Fibroblast of skin of left biceps (primary cell): ENCODE measurements around the gene ZEB2.

Experiments
- DNase-seq, 2 experiments: peaks; one replicate each; pipeline ENCODE4 v3.0.0-alpha.2; 2013; ENCODE audit warnings: low read depth in 2 of 2

The ZEB2 gene

GRCh38 chr2:144528108-144528507 lies 8.2 kb upstream of the ZEB2 start:
- no peak for DNase-seq

DNA sequence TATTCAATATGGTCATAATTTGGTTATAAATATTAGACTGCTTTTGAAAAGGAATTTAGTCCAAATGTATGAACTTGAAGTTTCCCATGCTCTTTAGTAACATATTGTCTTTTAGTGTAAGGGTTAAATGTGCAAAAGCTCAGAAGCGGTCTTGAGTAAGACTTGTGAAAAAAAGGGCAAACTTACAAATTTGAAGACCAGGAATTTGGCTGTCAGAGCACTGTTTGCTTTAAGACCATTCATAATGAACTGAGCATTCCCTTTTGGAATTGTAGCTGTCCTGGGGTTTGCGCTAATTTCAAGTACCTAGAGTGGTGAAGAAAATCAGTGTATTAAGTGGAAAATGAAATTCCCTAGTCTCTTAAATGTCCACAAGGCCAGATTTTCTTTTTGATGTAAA lies 6.9 kb upstream of the ZEB2 start:
- DNase-seq: no peak

GRCh38 chr2:144524118-144525009 lies 4.4 kb upstream of the ZEB2 start:
- no peak for DNase-seq

GRCh38 chr2:144523596-144524117 lies 3.7 kb upstream of the ZEB2 start:
- no peak for DNase-seq

GRCh38 chr2:144522897-144523595 lies 3.1 kb upstream of the ZEB2 start:
- no peak for DNase-seq

- DNase-seq: no peak
Measured at GRCh38 chr2:144522176-144522896, 2.4 kb upstream of the ZEB2 start.

GRCh38 chr2:144521686-144522085 lies 1.8 kb upstream of the ZEB2 start:
- no peak for DNase-seq

- DNase-seq: peak; percentile 61 to 75
Measured at GRCh38 chr2:144520756-144521487, 1.0 kb upstream of the ZEB2 start.

- DNase-seq: no peak
Measured at GRCh38 chr2:144519597-144519933, 354 bp downstream of the ZEB2 start.

- DNase-seq: no peak
Measured at GRCh38 chr2:144518748-144519596, 947 bp downstream of the ZEB2 start.

DNA sequence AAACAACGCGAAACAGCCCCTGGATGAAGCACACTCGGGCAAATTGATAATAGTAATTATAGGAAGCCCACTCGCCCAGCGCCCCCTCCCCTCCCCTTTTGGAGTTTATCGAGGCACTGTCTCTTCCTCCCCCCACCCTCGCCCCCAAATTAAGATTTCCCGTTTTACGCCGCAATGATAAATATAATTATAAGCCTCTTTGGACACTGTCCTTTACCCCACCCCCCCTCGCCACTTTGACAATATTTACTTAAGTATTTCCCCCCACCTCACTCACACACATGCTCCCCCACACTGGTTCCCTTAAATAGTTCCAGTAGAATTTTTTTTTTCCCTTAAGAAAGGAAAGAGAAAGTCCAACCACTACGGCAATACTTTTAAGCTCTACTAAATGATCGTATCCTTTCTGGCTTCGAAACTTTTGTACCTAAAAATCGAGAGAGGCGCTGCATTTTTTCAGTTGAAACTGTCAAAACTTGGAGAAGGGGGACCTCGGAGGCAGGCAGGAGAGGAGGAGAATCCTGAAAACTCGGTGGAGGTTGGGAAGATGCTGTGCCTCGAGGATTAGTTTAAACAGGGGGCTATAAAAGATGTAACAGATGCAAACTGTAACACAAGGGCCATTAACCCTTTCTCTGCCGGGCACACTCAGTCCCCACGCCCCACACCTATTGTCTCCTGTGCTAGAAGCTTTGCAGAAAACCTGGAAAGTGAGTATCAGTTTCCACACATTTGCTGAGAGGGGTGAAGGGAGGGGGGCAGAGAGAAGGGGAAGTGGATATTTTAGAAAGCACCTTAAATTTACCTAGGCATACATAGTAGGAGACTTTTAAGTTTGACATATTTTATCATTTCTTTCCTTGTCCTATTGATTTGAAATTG lies 1.8 kb downstream of the ZEB2 start:
- DNase-seq: no peak

GRCh38 chr2:144516981-144517865 lies 2.7 kb downstream of the ZEB2 start:
- peak; percentile 85 to 87 for DNase-seq

GRCh38 chr2:144516411-144516980 lies 3.4 kb downstream of the ZEB2 start:
- DNase-seq: no peak

DNA sequence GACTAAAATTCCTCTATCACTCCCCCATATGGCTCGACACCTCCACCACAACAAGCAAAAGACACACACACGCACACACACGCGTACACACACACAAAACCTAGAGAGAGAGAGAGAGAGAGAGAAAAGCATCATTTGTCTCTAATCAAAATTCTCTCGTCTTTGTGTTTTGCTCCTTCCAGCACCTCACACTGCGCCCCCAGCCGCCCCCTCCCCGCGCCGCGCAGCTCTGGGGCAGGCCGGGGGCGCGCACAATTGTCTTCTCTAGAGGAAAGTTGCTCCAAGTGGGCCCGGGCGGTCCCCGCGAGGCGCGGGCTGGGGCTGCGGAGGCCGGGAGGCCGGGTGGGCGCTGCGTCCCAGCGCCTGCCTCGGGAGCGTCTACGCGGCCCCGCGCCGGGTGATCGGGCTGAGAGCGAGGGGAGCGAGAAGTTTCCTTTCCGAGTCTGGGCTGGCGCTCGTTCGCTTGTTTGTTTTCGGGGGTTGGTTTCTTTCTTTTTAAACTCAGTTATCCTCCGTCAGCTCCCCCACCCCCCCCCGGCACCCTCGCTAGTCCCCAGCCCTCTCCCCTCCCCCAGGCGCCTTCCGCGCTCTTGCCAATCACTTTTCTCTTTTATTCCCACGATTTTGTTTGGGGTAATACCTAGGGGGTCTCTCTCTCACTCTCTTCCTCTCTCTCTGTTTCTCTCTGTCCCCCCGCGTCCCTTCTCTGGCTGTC lies 4.1 kb downstream of the ZEB2 start:
- no peak for DNase-seq

DNA sequence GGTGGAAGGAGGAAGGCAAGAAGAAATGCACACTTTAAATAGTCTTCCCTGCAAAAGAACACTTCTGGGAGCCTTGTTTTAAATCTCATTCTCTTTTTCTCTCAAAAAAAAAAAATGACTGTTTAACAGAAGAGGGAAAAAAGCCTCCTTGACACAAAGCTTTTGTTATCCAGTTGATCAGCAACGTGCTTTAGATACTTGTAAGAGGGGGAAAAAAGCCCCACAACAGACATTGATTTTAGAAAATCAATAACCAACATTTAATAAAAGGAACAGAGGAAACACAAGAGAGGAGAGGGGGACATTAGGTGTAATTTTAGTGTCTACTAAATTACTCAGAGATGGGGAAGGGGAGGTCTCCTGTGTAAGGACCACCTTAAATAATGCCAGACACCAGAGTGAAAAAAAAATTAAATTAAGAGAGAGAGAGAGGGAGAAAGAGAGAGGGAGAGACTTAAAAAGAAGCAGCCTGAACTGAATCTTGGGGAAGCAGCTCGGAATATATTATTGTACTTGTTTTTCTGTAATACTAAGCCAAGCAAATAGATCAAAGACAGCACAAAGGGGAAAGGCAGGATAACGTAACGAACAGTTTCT lies 4.7 kb downstream of the ZEB2 start:
- no peak for DNase-seq

GRCh38 chr2:144514616-144515091 lies 5.3 kb downstream of the ZEB2 start:
- no peak for DNase-seq
